RWPE1 (cell line): ENCODE results near the gene UTS2R.

Experiments
- CTCF ChIA-PET: fragments of 350-600 bp; sonication (Branson Sonifier 250); formaldehyde crosslinking; extraction: SDS; loops from one replicate; lab custom pipeline; 2021; lab: Yijun Ruan, JAX
- POLR2A ChIA-PET: fragments of 400-600 bp; formaldehyde crosslinking; extraction: SDS; loops from one replicate; lab custom pipeline; 2020; ENCODE audit warnings: antibody characterized with exemption; ENCODE audit not compliant: low non-redundant PET; lab: Yijun Ruan, JAX
- DNase-seq: peaks from one replicate; pipeline ENCODE4 v3.0.0; 2012; ENCODE audit warnings: low spot score
- H3K27ac ChIP-seq: fragments of 450-650 bp; 2 replicates; pipeline ENCODE4 v1.5.1; 2017
- TF ChIP-seq, protein P1 (sequence below): fragments of 450-650 bp; conservative IDR thresholded peaks from 2 replicates; pipeline ENCODE4 v1.5.1; 2017; ENCODE audit warnings: low read depth, mild to moderate bottlenecking

The UTS2R gene

DNA sequence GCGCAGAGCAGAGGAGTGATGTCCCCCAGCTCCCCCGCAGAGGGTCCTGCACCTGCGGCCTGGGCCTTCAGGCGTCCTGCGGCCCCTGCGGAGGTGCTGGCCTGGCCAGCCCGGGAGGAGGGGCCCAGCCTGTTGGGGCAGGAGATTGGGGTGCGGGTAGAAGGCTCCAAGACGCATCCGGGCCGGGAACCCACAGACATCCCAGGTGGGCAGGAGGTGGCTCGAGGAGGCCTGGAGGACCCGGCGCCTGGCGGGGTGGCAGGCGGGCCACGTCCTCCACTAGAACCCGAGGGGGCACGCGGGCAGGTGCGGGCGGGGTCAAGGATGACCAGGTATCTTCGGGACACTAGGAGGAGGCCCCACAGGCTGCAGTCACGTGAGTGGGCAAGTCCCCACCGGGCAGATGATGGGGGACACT lies 37.4 kb upstream of the UTS2R start:
- peak overlapping the region; percentile 90 for H3K27ac ChIP-seq
- TF ChIP-seq, protein P1, sequence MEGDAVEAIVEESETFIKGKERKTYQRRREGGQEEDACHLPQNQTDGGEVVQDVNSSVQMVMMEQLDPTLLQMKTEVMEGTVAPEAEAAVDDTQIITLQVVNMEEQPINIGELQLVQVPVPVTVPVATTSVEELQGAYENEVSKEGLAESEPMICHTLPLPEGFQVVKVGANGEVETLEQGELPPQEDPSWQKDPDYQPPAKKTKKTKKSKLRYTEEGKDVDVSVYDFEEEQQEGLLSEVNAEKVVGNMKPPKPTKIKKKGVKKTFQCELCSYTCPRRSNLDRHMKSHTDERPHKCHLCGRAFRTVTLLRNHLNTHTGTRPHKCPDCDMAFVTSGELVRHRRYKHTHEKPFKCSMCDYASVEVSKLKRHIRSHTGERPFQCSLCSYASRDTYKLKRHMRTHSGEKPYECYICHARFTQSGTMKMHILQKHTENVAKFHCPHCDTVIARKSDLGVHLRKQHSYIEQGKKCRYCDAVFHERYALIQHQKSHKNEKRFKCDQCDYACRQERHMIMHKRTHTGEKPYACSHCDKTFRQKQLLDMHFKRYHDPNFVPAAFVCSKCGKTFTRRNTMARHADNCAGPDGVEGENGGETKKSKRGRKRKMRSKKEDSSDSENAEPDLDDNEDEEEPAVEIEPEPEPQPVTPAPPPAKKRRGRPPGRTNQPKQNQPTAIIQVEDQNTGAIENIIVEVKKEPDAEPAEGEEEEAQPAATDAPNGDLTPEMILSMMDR = no peak
- ChIA-PET CTCF (interaction anchor here (0.7 kb wide), 1 partner anchor 114 kb away, joined by 3 read pairs; no protein-coding TSS in a partner anchor), POLR2A (interaction anchor here (0.6 to 1.0 kb wide), 5 partner anchors 9 to 36 kb away, joined by 3 to 5 read pairs (median 3); no protein-coding TSS in a partner anchor)
- DNase-seq = no peak

DNA sequence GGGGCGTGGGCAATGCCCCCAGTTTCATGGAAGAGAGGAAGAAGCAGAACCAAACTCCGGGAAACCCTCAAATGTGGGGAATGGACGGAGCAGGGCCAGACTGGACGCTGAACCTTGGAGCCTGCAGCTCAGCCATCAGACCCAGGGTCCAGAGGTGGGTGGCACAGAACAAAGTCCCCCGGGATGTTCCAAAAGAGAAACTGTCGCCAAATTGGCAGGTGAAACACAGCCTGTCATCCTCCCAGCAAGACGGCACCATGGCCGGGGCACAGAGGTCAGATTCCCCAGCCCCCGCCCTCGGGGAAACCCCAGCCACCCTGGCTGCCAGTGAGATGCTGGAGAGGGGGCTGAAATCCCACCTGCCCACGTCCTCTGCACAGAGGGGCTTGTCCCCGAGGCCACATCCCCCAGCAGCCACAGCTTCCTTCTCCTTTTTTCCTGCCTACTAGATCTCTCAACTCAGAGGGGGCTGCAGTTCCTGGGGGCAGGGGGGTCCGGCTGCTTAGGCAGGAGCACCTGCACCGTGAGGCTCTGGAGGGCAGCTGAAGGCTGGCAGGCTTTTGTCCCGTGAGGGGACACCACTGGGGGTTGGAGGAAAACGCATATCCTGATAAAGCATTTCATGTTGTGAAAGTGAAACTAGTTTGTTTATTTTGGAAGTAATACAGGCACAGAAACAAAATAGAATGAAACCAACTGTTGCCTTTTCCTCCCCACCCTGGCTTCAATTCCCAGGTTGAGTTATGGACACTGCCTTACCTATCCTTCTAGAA lies 36.8 kb upstream of the UTS2R start:
- ChIA-PET POLR2A (interaction anchor here (0.6 to 1.0 kb wide), 3 partner anchors 12 to 36 kb away, joined by 3 to 5 read pairs (median 4); no protein-coding TSS in a partner anchor), CTCF (interaction anchor here (0.7 kb wide), 1 partner anchor 114 kb away, joined by 3 read pairs; no protein-coding TSS in a partner anchor)
- H3K27ac ChIP-seq = peak overlapping the region; percentile 90
- TF ChIP-seq, protein P1 = no peak
- DNase-seq = no peak

DNA sequence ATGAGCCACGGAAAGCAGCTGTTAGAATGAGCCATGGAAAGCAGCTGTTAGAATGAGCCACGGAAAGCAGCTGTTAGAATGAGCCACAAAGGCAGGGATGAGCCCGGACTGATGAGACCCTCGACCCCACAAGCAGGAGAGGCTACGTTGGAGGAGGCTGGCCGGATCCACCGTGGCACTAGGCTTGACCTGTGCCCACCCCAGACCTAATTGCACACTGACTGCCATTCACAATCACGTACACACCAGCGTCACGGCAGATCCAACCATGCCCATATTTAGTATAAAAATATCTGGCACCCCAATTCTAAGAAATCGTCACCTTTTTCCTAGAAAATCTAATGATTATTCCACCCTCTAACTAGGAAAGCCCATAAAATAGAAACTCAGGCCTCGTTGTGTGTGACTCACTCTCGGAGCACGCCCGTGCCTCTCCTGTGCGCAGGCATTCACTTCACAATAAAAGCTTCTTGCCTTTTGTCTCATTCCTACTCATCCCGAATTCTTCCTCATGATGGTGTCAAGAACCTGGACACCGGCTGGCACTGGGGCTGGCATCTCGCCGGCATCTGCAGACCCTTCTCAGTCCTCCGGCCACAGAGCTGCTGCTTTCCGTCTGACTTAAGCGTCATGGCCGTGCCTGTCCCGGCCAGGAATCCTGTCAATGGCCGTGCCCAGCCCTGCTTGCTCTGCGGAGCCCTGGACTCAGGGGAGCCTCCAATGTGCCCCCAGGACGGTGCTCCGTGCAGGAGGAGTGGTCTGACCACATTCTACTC lies 32.5 kb upstream of the UTS2R start:
- ChIA-PET POLR2A (no interaction called here), CTCF (interaction anchor here (0.6 to 0.7 kb wide), 4 partner anchors 14 to 157 kb away, joined by 3 to 5 read pairs (median 3); no protein-coding TSS in a partner anchor)
- TF ChIP-seq, protein P1 = no peak
- DNase-seq = peak; percentile 88
- H3K27ac ChIP-seq = peak overlapping the region; percentile 92

DNA sequence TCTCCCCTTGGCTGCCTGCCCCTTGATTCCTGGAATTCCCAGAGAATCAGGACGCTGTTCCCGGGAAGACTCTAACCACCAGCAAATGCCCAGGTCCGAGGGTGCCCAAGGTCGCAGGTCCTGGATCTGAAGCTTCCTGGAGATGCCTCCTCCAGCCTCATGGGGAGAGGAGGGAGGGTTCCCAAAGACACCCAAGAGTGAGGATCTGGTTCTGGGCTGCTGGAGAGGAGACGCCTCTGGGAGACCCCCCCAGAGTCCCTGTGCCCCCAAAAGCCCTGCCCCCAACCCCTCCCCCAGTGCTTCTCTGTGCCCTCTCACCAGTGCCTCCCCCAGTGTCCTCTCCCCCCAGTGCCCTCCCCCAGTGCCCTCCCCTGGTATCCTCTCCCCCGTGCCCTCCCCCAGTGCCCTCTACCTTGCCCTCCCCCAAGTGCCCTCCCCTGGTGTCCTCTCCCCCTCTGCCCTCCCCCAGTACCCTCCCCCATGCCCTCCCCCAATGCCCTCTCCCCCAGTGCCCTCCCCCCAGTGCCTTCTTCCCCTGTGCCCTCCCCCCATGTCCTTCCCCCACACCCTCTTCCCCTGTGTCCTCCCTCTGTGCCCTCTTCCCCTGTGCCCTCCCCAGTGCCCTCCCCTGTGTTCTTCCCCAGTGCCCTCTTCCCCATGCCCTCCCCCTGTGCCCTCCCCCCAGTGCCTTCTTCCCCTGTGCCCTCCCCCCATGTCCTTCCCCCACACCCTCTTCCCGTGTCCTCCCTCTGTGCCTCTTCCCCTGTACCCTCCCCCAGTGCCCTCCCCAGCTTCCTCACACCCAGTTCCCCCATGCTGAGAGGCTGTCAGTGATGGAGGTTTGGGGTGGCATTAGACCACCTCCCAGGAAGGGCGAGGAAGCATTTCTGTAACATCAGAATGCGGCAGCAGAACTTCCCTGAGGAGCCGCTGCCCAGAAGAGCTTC lies 31.7 kb upstream of the UTS2R start:
- TF ChIP-seq, protein P1 = no peak
- H3K27ac ChIP-seq = peak overlapping the region; percentile 92
- POLR2A ChIA-PET = no interaction called here
- CTCF ChIA-PET = interaction anchor here (0.7 kb wide), 1 partner anchor 27 kb away, joined by 3 read pairs; no protein-coding TSS in a partner anchor
- no peak for DNase-seq

DNA sequence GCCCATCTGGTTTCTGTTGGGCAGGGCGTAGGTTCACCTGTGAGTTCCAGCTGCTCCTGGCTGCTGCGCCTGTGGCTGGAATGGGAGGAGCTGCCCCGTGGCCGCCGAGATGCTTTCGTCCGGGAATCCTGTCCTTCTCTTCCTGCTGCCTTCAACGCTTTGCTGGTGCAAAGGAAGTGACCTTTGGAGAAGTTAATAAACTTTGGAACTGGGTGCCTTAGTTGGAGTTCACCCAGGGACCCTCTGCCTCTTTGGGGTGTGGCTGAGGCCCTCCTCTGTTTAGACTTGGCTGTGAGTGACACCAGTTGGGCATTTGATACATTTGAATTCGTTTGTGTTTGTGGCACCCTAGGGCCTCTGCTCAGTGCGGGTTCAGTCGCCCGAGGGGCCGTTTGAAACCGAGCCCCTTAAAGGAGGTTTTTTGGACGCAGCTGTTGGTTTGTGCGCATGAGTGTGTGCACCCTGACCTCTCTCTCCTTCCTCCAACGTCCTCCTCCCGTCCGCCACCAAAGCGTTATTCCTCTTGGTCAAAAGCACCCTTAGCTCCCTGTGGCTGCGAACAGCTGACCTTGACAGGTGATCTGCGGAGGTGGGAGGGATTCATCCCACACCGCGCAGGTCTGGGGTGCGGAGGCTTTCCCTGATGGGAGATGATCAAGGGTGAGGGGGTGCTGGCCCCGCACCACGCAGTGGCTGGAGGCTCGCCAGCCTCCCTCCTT lies 29.0 kb upstream of the UTS2R start:
- no peak for DNase-seq
- TF ChIP-seq, protein P1 = no peak
- POLR2A ChIA-PET = no interaction called here
- CTCF ChIA-PET = interaction anchor here (0.6 to 1.0 kb wide), 2 partner anchors 9 to 22 kb away, joined by 3 read pairs; no protein-coding TSS in a partner anchor
- H3K27ac ChIP-seq = no peak overlapping the region
